Lower leg skin (tissue), 3 donors: Measurements from ENCODE around the gene OR2A12.
"Not testable (repeated sequence)": the region's sequence is repeated elsewhere in the genome, so short reads cannot be mapped to it uniquely, and the experiment has no call there.

Source experiments
- CTCF ChIP-seq, 3 donors: fragments of 450-650 bp; IDR thresholded peaks; one replicate each; pipeline ENCODE4 v1.5.1; 2016; ENCODE audit warnings: antibody characterized with exemption in 3 of 3, mild to moderate bottlenecking in 3 of 3, moderate library complexity in 2 of 3
- POLR2A ChIP-seq, 2 donors: fragments of 450-650 bp; IDR thresholded peaks; one replicate each; pipeline ENCODE4 v1.6.1; 2016 to 2017; ENCODE audit warnings: antibody characterized with exemption in 2 of 2, mild to moderate bottlenecking in 1 of 2, moderate library complexity in 1 of 2

- TF ChIP-seq CTCF, POLR2A (IDR thresholded peaks at IDR 0.05): not testable (repeated sequence)
Measured at GRCh38 chr7:144129601-144130000, 43.5 kb downstream of the OR2A12 start.
